Measurements from ENCODE around the gene ATG10. TPM values are rescaled to one million over a fixed set of nuclear protein-coding genes. Genes with fewer than 3 reads are reported as not detected.

The ATG10 gene
- total RNA-seq, 1 experiment from 2014 or later: 34.5 TPM

DNA sequence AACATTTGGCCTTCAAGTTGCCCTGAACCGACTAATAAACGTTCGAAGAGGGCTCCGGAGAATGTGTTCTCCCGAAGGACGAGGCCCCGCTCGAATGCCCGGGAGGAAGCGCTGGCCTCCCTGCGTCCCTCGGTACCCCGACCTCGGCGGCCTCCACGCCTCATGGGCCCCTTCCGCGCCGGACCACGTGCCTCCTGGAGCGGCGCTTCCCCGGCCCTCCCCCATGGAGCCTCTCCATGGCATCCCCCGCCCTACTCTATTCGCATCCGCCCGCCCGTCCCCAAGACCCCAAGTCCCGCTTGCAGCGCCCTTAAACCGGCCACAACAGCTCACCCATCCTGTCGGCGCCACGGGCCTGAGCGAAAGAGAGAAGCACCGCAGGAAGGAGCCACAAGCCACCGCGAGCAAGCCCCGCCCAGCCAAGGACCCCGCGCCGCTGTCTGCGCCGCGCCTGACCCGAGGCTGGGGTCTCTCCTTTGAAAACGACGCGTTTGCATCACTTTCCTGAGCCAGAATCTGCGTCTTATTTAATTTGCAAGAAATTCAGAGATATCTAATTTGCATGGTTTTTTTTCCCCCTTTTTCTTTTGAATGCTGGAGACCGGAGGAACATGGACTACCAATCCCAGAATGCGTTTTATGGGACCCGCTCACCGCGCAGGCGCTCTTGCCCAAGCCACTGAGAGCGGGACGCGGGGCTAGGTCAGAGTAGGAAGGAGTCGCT is 306.3 kb downstream of the ATG10 start, which contains the start of gene RPS23:
RPS23 (minus strand) TSS at position 368 of the 724 bp plus-strand sequence; CDS start at position 337, 31 bp downstream.
- H3K27me3 ChIP-seq (ENCODE audit: control insufficient read depth, insufficient read depth, low read length): no peaks in the 10 kb centered on the region
- DNase-seq: peak; percentile 86
- H3K4me3 ChIP-seq (ENCODE audit: insufficient read depth, low read depth, low read length): peak within 1 kb of the TSS; percentile 79
- peaks cover 11% of the 10 kb centered on the region for H3K36me3 ChIP-seq (replicated peaks; ENCODE audit: control insufficient read depth, insufficient read depth, low read length)

DNA sequence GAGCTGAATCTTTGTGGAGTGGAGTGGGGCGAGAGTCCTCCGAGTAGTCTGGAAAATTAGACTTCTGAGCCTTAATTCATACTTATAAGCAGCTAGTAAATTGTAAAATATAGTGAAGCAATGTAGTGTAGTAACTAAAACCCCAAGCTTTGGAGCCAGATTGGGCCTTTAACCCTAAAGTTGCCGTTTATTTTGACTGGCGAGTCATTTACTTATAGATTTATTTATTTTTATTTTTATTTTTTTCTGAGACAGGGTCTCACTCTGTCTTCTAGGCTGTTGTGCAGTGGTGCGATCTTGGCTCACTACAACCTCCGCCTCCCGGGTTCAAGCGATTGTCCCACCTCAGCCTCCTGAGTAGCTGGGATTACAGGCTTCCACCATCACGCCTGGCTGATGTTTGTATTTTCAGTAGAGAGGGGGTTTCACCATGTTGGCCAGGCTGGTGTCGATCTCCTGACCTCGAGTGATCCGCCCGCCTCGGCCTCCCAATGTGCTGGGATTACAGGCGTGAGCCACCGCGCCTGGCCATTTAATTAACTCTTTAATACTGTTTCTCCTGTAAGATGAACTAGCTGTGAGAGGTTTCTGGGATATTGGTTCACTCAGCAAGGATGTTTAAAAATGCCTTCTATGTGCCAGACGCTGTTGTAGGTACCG is 307.0 kb downstream of the ATG10 start:
- Histone ChIP-seq H3K36me3 (replicated peaks; ENCODE audit: control insufficient read depth, insufficient read depth, low read length) (peaks cover 11% of the 10 kb centered on the region), H3K27me3 (ENCODE audit: control insufficient read depth, insufficient read depth, low read length) (no peaks in the 10 kb centered on the region), H3K4me3 (ENCODE audit: insufficient read depth, low read depth, low read length) (peak overlapping the region; percentile 79)
- no peak for DNase-seq

DNA sequence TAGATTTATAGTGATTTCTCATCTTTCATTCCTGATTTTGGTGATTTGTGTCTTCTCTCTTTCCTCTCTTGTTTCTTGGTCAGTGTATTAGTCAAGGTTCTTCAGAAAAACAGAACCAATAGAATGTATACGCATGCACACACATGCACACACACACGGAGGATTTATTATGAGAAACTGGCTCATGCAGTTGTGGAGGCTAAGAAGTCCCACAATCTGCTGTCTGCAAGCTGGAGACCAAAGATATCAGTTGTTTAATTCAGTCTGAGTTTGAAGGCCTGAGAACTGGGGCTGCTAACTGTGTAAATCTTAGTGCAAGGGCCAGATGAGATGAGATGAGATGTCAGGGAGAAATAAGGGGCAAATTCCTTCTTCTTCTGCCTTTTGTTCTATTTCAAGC is 312.1 kb downstream of the ATG10 start:
- H3K27me3 ChIP-seq (ENCODE audit: control insufficient read depth, insufficient read depth, low read length): no peaks in the 10 kb centered on the region
- no peaks in the 10 kb centered on the region for H3K36me3 ChIP-seq (replicated peaks; ENCODE audit: control insufficient read depth, insufficient read depth, low read length)
- H3K4me3 ChIP-seq (ENCODE audit: insufficient read depth, low read depth, low read length): no peak overlapping the region
- no peak for DNase-seq

DNA sequence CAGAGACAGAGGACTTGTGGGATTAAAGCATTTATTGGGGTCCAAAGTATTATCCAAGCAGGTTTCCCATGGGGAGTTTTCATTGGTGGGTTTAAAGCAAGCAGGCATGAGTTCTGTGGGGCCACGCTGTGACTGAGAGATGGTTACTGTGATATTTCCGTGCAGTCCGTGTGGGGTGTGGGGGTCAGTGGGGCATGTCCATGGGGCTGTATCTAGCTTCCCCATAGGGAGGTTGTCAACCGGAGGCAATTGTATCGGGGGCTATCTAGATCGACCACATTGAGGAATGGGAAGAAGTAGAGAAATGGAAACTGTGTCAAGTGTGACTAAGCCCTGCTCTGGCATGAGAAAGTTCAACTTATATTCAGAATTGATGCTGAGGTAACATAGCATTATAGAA is 313.4 kb downstream of the ATG10 start:
- no peaks in the 10 kb centered on the region; the same call in 1 of the 2 replicates for H3K27me3 ChIP-seq (ENCODE audit: control insufficient read depth, insufficient read depth, low read length)
- no peak overlapping the region for H3K4me3 ChIP-seq (ENCODE audit: insufficient read depth, low read depth, low read length)
- H3K36me3 ChIP-seq (replicated peaks; ENCODE audit: control insufficient read depth, insufficient read depth, low read length): no peaks in the 10 kb centered on the region
- no peak for DNase-seq

DNA sequence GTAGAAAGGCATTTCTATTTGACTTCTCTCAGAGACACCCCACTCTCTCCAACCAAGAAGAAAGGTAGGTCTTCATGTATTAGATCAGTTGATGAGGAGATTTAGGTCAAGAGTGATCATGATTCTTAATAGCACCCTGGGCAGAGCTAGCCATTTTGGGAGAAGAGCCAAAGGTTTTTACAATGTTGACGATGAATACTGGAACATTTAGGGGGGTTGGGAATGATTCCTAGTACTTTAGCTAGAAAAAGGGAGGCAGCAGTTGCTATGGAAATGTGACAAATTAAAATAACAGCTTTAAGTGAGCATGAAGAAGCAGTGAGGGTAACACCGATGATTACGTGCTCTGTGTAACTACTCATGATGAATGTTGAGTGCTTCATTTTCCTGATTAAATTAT is 315.8 kb downstream of the ATG10 start:
- DNase-seq: no peak
- Histone ChIP-seq H3K36me3 (replicated peaks; ENCODE audit: control insufficient read depth, insufficient read depth, low read length) (no peaks in the 10 kb centered on the region), H3K27me3 (ENCODE audit: control insufficient read depth, insufficient read depth, low read length) (peaks cover 2% of the 10 kb centered on the region; the same call in 1 of the 2 replicates), H3K4me3 (ENCODE audit: insufficient read depth, low read depth, low read length) (no peak overlapping the region)

DNA sequence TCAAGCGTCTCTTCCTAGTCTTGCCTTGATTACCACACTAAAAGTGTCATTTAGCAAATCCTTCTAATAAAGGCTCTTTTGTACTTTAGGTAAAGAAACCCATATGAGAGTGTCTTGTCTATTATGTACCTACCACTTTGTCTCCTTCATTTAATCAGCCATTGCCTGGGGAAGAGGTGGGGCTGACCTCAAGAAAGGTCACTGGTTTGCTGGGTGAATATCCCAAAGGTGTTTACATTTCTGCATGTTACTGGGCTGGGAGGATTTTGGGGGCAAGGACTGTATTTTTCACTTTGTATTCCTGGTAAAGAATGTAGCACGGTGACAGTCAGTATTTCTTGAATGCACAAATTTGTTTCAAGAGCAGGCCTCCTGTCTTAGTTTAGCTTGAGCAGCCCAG is 318.2 kb downstream of the ATG10 start:
- Histone ChIP-seq H3K36me3 (replicated peaks; ENCODE audit: control insufficient read depth, insufficient read depth, low read length) (no peaks in the 10 kb centered on the region), H3K27me3 (ENCODE audit: control insufficient read depth, insufficient read depth, low read length) (peaks cover 2% of the 10 kb centered on the region; the same call in 1 of the 2 replicates), H3K4me3 (ENCODE audit: insufficient read depth, low read depth, low read length) (no peak overlapping the region)
- DNase-seq: no peak

DNA sequence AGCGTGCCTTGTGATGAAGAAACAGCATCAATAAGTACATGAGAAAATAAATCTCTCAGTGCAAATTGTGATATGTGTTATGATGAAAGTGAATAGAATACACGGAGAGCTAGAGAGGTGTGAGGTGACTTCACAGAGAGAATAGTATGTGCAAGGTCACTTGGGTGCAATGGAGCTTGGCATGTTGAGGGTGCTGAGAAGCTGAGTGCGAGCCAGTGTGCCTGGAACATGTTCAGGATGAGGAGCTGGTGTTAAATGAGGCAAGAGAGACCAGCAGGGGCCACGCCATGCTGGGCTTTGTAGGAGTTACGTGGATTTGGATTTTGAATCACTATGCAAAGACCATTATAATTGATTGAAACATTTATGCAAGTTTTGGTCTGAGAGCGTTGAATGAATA is 319.1 kb downstream of the ATG10 start:
- H3K27me3 ChIP-seq (ENCODE audit: control insufficient read depth, insufficient read depth, low read length): peaks cover 2% of the 10 kb centered on the region; the same call in 1 of the 2 replicates
- DNase-seq: no peak
- no peaks in the 10 kb centered on the region for H3K36me3 ChIP-seq (replicated peaks; ENCODE audit: control insufficient read depth, insufficient read depth, low read length)
- H3K4me3 ChIP-seq (ENCODE audit: insufficient read depth, low read depth, low read length): no peak overlapping the region

DNA sequence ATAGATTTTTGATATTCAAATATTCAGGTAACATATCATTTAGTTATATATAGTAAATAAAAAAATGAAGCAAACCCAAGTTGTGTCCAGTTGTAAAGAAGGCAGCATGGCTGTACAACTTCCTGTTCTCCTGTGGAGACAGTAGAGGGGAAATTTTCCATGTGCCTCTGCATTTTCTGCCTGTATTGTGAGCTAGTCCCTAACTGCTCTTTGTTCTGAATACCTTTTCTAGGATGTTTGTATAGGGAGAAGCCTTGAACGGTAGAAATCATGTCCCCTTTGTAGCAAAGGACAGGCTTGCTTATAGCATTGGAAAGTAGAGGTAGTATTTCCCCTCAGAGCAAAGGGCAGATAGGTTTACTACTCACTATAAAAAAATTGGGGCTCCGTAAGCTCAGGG is 319.6 kb downstream of the ATG10 start:
- Histone ChIP-seq H3K36me3 (replicated peaks; ENCODE audit: control insufficient read depth, insufficient read depth, low read length) (no peaks in the 10 kb centered on the region), H3K27me3 (ENCODE audit: control insufficient read depth, insufficient read depth, low read length) (peaks cover 2% of the 10 kb centered on the region; the same call in 1 of the 2 replicates), H3K4me3 (ENCODE audit: insufficient read depth, low read depth, low read length) (no peak overlapping the region)
- DNase-seq: no peak

DNA sequence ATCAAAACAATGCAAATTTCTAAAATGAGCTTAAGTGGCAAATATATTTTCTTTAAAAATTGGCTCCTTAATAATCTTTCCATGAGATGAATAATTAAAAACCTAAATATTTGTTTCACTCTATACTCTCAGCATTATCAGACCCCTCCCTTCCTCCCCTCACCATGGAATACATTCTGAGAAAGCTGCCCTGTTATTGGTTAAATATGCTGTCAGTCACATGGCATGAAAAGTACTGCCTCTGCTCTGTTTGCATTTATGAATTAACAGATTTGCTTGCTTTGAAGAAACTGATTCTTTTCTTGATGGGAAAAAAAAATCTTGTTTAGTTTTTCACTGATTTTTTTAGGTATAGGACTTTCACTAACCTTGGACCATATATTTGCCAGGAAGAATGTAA is 323.3 kb downstream of the ATG10 start:
- no peak overlapping the region for H3K4me3 ChIP-seq (ENCODE audit: insufficient read depth, low read depth, low read length)
- peaks cover 2% of the 10 kb centered on the region; the same call in 1 of the 2 replicates for H3K27me3 ChIP-seq (ENCODE audit: control insufficient read depth, insufficient read depth, low read length)
- DNase-seq: no peak
- H3K36me3 ChIP-seq (replicated peaks; ENCODE audit: control insufficient read depth, insufficient read depth, low read length): no peaks in the 10 kb centered on the region

DNA sequence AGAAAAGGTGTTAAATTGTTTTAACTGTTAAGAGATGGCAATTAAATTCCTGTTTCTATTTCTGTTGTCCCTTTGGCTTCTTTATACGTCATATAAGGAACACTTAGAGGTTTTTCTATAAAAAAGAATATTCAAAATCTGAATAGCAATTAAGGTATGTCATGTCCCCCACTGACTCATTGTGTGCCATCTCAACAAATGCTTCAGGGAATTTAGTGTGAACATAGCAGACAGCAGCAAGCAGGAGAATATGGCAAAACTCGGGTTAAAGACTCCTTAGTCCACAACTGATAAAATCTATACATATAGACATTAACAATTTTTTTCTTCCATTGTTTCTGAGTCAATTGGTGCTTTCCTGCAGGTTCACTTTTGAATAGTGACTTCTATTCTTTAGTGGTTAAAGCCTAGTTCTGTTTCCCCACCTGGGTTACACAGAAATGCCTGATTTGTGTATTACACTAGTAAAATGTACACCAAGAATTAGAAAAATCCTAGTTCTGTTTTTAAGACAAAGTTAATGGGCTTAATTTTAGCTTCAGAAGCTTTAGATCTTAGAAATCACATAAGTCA is 324.2 kb downstream of the ATG10 start:
- peaks cover 2% of the 10 kb centered on the region; the same call in 1 of the 2 replicates for H3K27me3 ChIP-seq (ENCODE audit: control insufficient read depth, insufficient read depth, low read length)
- DNase-seq: no peak
- no peak overlapping the region for H3K4me3 ChIP-seq (ENCODE audit: insufficient read depth, low read depth, low read length)
- H3K36me3 ChIP-seq (replicated peaks; ENCODE audit: control insufficient read depth, insufficient read depth, low read length): no peaks in the 10 kb centered on the region

DNA sequence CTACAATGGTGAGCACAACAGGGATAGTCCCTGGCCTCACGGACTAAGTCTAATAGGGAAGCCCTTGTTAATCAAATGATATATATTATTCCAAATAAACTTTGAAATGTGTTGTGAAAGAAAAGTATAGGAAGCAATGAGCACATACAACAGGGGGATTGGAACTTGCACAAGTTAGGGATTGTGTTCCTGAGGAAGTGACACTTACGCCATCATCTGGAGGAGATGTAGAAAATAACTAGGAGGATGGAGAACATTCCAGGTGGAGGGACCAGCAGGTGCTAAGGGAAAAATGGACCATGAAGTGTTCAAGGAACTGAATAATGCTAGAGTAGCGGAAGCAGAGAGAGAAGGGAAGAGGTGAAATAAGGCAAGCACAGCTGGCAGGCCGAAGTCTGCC is 325.1 kb downstream of the ATG10 start:
- DNase-seq: no peak
- Histone ChIP-seq H3K36me3 (replicated peaks; ENCODE audit: control insufficient read depth, insufficient read depth, low read length) (no peaks in the 10 kb centered on the region), H3K27me3 (ENCODE audit: control insufficient read depth, insufficient read depth, low read length) (peaks cover under 1% of the 10 kb centered on the region; the same call in 1 of the 2 replicates), H3K4me3 (ENCODE audit: insufficient read depth, low read depth, low read length) (no peak overlapping the region)

DNA sequence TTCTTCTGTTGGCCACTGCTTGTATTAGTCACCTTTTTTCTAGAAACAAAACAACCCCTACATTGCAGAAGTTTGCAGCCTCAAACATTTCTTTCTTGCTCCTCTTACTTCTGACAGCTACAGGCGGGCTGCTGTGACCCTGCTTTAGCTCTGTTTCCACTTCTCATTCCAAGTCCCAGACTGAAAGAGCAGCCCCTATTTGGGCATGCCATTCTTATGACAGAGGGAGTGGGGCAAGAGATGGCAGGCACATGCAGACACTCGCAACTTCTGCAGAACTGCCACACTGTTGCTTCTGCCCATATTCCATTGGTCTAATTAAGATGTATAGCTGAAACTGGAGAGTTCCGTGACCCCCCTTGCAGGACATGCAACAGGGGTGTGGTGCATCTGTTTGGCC is 325.9 kb downstream of the ATG10 start:
- Histone ChIP-seq H3K4me3 (ENCODE audit: insufficient read depth, low read depth, low read length) (no peak overlapping the region), H3K27me3 (ENCODE audit: control insufficient read depth, insufficient read depth, low read length) (no peaks in the 10 kb centered on the region), H3K36me3 (replicated peaks; ENCODE audit: control insufficient read depth, insufficient read depth, low read length) (no peaks in the 10 kb centered on the region)
- DNase-seq: no peak

DNA sequence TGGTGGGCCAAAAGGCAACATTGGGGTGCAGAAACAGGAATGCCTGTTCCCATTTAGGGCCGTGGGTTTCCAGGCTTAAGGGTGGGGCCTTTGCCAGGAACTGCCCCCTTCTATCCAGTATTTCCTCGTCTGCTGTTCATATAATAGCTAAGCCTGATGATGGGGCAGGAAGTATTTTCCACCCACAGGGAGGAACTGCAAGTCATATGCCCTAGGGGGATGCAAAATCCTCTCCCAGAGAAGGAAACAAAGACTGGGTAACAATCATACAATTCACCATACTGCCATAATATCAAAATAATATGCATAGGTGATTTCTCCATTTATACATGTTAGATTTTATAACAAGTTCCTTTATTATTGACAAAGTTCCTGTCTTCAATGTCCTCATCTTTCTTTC is 326.8 kb downstream of the ATG10 start:
- Histone ChIP-seq H3K4me3 (ENCODE audit: insufficient read depth, low read depth, low read length) (no peak overlapping the region), H3K36me3 (replicated peaks; ENCODE audit: control insufficient read depth, insufficient read depth, low read length) (no peaks in the 10 kb centered on the region), H3K27me3 (ENCODE audit: control insufficient read depth, insufficient read depth, low read length) (no peaks in the 10 kb centered on the region)
- no peak for DNase-seq

DNA sequence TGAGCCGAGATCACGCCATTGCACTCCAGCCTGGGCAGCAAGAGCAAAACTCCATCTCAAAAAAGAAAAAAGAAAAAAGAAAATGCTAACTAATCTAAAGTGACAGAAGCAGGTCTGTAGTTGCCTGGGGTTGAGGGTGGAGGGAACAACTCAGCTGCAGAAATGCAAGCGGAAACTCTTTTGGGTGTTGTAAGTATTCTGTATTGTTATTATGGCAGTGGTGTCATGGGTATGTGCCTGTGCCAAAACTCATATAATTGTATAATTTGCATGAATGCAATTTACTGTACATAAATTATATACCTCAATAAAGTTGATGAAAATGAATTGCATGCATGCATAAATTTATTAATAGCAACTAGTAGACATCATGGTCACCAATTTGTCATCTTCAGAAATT is 329.4 kb downstream of the ATG10 start:
- no peaks in the 10 kb centered on the region for H3K27me3 ChIP-seq (ENCODE audit: control insufficient read depth, insufficient read depth, low read length)
- no peak for DNase-seq

More for the DNA sequence above, 329.4 kb downstream of the ATG10 start:
- Histone ChIP-seq H3K36me3 (replicated peaks; ENCODE audit: control insufficient read depth, insufficient read depth, low read length) (no peaks in the 10 kb centered on the region), H3K4me3 (ENCODE audit: insufficient read depth, low read depth, low read length) (no peak overlapping the region)
